ENCODE measurements around the gene FAM118A.

DNA sequence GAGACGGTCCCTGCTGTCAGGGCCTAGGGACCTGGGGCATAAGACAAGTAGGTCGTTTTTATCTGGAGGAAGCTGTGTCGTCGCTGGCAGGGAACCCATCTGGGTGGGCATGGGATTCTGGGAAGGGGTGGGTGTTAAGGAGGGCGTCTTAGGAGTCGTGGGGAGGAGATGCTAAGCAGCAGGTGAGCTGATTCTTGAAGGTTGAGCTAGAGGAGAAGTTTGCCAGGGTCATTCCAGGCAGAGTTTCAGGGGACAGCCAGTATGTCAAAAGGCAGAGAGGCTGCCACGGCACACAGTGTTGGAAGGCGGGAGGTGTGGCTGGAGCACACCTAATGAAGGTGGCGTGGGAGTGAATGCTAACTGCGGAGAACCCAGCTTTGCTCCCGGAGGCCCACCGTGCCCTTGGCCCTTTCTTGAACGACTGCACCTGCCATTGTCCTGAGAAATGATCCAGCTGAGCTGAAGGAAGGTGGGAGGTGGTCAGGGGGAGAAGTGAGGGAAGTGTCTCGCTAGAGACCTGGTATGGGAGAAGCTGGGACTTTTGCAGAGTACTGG lies 1.3 kb downstream of the FAM118A start:
- TF ChIP-seq CTCF (IDR thresholded peaks at IDR 0.05): no peak
- TF ChIP-seq EP300 (IDR thresholded peaks at IDR 0.05): no peak
- TF ChIP-seq POLR2AphosphoS5 (IDR thresholded peaks at IDR 0.05): no peak
- no peak for TF ChIP-seq POLR2A (IDR thresholded peaks at IDR 0.05)

Measured in stomach (tissue), 4 donors.